AG04449 (cell line): ENCODE data around the gene COPG2.

Experiments
- CTCF ChIA-PET: fragments of 350-600 bp; formaldehyde crosslinking; extraction: SDS; loops from one replicate; lab custom pipeline; 2021; ENCODE audit warnings: antibody characterized with exemption; lab: Yijun Ruan, JAX
- POLR2A ChIA-PET: fragments of 400-600, 350-600 bp; formaldehyde crosslinking; extraction: SDS; loops from one replicate; lab custom pipeline; 2020; ENCODE audit warnings: antibody characterized with exemption, inconsistent platforms; lab: Yijun Ruan, JAX
- DNase-seq: peaks from one replicate; pipeline ENCODE4 v3.0.0-alpha.2; 2010; ENCODE audit warnings: low read depth, low spot score
- H3K4me3 ChIP-seq: 2 replicates; pipeline ENCODE4 v1.5.1; 2011; ENCODE audit warnings: low read depth, mild to moderate bottlenecking, control low read depth, low read length
- CTCF ChIP-seq: IDR thresholded peaks from one replicate; pipeline ENCODE4 v1.5.1; 2011; ENCODE audit warnings: mild to moderate bottlenecking, moderate library complexity, low read length, control low read depth, inconsistent platforms; ENCODE audit not compliant: insufficient read depth; ENCODE audit errors: missing control alignments

Gene COPG2

GRCh38 chr7:130668258-130669084 lies at the start of gene COPG2:
TSS of gene COPG2 (minus strand) at chr7:130668748. CDS start at chr7:130668668, 80 bp downstream.
- POLR2A ChIA-PET: no interaction called here
- DNase-seq: no peak

GRCh38 chr7:130712416-130712815 lies 43.9 kb upstream of the COPG2 start:
- ChIA-PET POLR2A (no interaction called here), CTCF (interaction anchor here (1.1 kb wide), 1 partner anchor 10 kb away, joined by 4 read pairs; no protein-coding TSS in a partner anchor)
- H3K4me3 ChIP-seq: no peak overlapping the region
- TF ChIP-seq CTCF: no peak
- DNase-seq: no peak

More at GRCh38 chr7:130668258-130669084, at the start of gene COPG2:
- CTCF ChIA-PET: no interaction called here
- peak within 1 kb of the TSS; percentile 78 for H3K4me3 ChIP-seq
- TF ChIP-seq CTCF: no peak

GRCh38 chr7:130708766-130709165 lies 40.2 kb upstream of the COPG2 start:
- TF ChIP-seq CTCF: no peak
- POLR2A ChIA-PET: no interaction called here
- CTCF ChIA-PET: no interaction called here
- DNase-seq: no peak
- no peak overlapping the region for H3K4me3 ChIP-seq

GRCh38 chr7:130708001-130708400 lies 39.5 kb upstream of the COPG2 start:
- no peak overlapping the region for H3K4me3 ChIP-seq
- TF ChIP-seq CTCF: no peak
- CTCF ChIA-PET: interaction anchor here (0.9 to 1.1 kb wide), 2 partner anchors 14 to 636 kb away, joined by 3 to 5 read pairs; no protein-coding TSS in a partner anchor
- POLR2A ChIA-PET: no interaction called here
- DNase-seq: no peak

GRCh38 chr7:130703851-130704250 lies 35.3 kb upstream of the COPG2 start:
- POLR2A ChIA-PET: no interaction called here
- TF ChIP-seq CTCF: no peak
- DNase-seq: no peak

GRCh38 chr7:130701650-130702049 lies 33.1 kb upstream of the COPG2 start:
- CTCF ChIA-PET: interaction anchor here (0.7 kb wide), 1 partner anchor 301 kb away, joined by 3 read pairs; no protein-coding TSS in a partner anchor
- no peak for TF ChIP-seq CTCF
- H3K4me3 ChIP-seq: no peak overlapping the region
- no peak for DNase-seq
- POLR2A ChIA-PET: no interaction called here

More at GRCh38 chr7:130703851-130704250, 35.3 kb upstream of the COPG2 start:
- CTCF ChIA-PET: interaction anchor here (1.2 kb wide), 1 partner anchor 8 kb away, joined by 3 read pairs; no protein-coding TSS in a partner anchor
- H3K4me3 ChIP-seq: no peak overlapping the region
